NCI-H69 (cell line): ENCODE data around the gene NUP42.
A peak's percentile ranks its signal among the peaks of the same experiment; 100 is the strongest.

Source experiments
- DNase-seq: peaks from one replicate; lab custom pipeline; 2025; lab: John Stamatoyannopoulos, UW

NUP42 gene

DNA sequence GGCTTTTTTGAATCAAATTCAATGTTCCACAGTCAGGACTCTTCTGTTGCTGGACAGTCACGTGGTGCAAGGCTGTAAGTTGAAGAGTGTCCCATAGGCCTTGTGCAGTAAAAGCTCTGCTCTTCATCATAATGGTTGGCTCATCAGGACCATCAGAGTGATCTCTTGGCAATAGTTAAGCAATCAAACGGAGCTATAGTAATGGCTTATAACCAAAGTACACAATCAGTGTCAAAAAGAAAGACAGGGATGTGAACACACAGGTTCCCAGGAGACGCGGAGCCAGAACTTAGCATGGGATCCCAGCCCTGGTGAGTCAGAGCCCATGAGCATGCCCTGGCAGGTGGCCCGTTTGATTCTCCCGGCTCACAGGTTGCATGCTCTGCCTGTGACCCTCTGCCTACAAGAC is 54.0 kb downstream of the NUP42 start:
- DNase-seq = peak; percentile 68

DNA sequence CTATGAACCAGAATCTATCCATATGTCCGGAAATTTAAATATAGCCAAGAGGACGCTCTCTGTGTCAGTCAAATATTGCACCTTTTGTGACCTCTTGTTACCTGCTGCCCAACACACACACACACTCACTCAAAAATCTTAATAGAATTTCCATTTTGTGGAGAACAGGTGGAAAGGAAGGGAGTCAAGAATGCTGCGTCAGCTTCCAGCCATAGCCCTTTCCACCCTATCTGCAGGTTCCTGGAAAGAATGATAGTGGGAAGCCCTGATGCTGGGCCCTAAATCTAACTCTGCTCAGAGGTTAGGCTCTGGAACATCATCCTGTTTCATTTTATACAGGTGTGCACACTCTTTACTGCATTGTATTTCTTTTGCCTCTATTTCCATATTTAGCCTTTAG is 55.2 kb downstream of the NUP42 start:
- no peak for DNase-seq

- no peak for DNase-seq
Observed at GRCh38 chr7:23238983-23239652, 57.3 kb downstream of the NUP42 start.

DNA sequence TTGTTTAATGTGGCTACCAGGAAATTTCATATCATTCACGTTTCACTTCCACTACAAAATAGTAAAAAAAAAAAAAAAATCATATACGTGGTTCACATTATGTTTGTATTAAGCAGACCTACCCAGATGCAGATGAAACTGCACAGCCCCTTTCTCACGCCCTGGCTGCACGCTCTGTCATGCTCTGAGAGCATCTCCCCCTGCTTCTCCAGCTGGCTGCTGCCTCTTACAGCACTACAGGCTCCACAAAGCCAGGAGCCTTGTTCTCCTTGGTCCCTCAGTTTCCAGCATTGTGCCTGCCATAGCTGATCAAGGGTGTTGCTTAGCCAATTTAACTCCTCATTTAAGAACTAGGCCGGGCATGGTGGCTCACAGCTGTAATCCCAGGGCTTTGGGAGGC is 57.9 kb downstream of the NUP42 start:
- no peak for DNase-seq

GRCh38 chr7:23242321-23242720 is 60.5 kb downstream of the NUP42 start:
- DNase-seq = no peak

GRCh38 chr7:23242935-23243334 is 61.1 kb downstream of the NUP42 start:
- no peak for DNase-seq

DNA sequence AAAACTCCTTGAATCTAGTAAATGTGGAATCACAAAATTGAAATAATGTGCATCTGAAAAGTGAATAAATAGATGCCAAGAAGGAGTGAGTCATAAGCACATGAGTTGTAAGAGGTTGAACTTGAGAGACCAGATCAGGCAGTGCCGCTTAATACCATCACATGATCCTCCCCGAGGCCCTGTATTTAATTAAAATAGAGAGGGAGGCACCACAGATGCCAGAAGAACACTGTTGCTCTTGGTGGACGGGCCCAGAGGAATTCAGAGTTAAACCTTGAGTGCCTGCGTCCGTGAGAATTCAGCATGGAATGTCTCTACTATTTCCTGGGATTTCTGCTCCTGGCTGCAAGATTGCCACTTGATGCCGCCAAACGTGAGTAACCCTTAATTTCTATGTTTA is 64.7 kb downstream of the NUP42 start, which contains the start of gene GPNMB:
TSS of gene GPNMB (plus strand) at position 221 of the 400 bp plus-strand sequence. CDS start at position 304, 83 bp downstream.
- no peak for DNase-seq

DNA sequence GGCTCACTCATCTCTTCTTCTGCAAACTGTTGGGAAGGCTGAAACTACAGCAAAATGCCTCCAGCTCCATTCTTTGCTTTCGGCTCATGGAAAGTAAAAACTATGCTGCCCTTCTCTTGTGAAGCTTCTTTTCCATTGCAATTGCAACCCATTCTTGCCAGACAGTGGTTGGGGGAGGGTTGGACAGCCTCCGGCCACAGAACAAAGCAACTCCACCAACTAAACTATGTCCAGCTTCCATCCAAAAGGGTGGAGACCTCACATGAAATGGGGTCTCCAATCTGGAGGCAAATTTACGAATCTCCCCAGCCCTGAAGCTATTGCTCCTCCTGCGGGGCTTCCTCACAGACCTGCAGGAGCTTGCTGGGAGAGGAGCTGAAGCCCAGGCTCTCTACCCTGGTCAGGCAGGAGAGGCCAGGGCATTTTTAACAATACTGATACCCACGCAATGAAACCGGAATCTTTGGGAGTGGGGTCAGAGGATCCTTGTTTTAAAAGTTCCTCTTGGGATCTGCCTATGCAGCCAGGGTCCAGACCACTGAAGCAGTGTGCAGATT is 65.3 kb downstream of the NUP42 start:
- DNase-seq = no peak

DNA sequence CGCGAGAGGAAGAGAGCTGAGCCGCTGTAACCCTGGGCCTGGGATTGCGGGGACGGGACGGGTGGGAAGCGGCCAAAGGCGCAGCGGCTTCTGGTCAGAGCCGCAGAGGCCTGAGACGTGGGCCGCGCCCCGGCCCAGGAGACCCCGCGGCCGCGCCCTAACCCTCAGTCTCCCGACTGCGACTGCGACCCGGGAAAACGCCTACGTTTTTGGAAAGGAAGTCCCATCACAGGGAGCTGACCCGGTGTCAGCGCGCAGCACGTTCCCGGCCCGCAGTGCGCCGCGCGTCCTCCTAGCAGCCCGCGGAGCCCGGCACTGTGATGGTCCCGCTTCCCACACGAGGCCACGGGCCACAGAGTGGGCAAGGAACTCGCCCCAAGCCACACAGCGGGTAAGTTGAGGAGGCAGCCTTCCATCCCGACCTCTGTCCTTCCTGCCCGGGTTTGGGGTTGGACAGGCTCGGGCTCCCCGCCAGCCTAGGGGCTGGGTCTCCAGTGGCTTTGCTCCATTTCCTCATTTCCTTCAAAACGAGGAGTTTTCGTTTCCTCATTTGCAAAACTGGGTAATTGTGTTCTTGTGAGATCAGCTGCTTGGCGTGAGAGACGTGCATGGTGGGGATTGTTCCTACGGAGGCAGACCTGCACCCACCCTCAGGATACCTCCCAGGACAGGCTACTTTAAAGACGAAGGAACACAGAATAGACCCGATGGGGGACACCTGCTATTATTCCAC is 65.9 kb downstream of the NUP42 start:
- no peak for DNase-seq

DNA sequence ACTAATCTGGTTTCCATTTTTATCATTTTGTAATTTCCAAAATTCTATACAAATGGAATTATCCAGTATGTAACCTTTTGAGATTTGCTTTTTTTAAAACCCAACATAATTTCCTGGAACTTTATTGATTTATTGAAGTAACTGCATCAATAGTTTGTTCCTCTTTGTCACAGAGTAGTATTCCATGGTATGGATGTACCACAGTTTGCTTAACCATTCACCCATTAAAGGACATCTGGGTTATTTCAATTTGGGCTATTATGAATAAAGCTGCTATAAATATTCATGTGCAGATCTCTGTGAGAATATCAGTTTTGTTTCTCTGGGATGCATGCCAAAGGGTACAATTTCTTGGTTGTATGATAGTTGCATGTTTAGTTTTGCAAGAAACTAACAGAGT is 67.6 kb downstream of the NUP42 start:
- no peak for DNase-seq
